ENCODE measurements around the gene MRPL50.

- TF ChIP-seq CTCF (IDR thresholded peaks at IDR 0.05) (no peak), POLR2A (IDR thresholded peaks at IDR 0.05) (no peak)
These were observed 29.7 kb upstream of the MRPL50 start for GRCh38 chr9:101427957-101428655.

All from right lobe of liver (tissue), 4 donors.